Neuron (in vitro differentiated cells): ENCODE measurements around the gene WT1.

Source experiments
- H2AFZ ChIP-seq: one replicate; pipeline ENCODE4 v1.6.1; 2013; ENCODE audit warnings: low read depth, mild to moderate bottlenecking, inconsistent platforms, low read length, moderate library complexity
- H3K27me3 ChIP-seq: one replicate; pipeline ENCODE4 v1.6.1; 2013; ENCODE audit warnings: low read length; ENCODE audit not compliant: insufficient read depth
- H3K36me3 ChIP-seq: one replicate; pipeline ENCODE4 v1.6.1; 2013; ENCODE audit warnings: low read length; ENCODE audit not compliant: insufficient read depth
- H3K4me1 ChIP-seq: one replicate; pipeline ENCODE4 v1.6.1; 2013; ENCODE audit warnings: low read length; ENCODE audit not compliant: insufficient read depth
- H3K4me3 ChIP-seq: 2 replicates; pipeline ENCODE4 v1.5.1; 2013; ENCODE audit warnings: mild to moderate bottlenecking, low read length, moderate library complexity
- H3K9me3 ChIP-seq: one replicate; pipeline ENCODE4 v1.6.1; 2013; ENCODE audit warnings: low read length

Gene WT1

GRCh38 chr11:32426819-32427615 lies 8.3 kb downstream of the WT1 start:
- H3K4me3 ChIP-seq, result no peak overlapping the region
- H3K4me1 ChIP-seq, result no peaks in the 10 kb centered on the region
- peaks cover 7% of the 10 kb centered on the region for H3K9me3 ChIP-seq
- H3K27me3 ChIP-seq, result peaks cover 94% of the 10 kb centered on the region
- H3K36me3 ChIP-seq, result no peaks in the 10 kb centered on the region
- H2AFZ ChIP-seq, result no peak overlapping the region

GRCh38 chr11:32426192-32426591 lies 9.1 kb downstream of the WT1 start:
- Histone ChIP-seq H3K4me3 (no peak overlapping the region), H3K36me3 (no peaks in the 10 kb centered on the region), H3K27me3 (peaks cover 89% of the 10 kb centered on the region), H2AFZ (no peak overlapping the region), H3K9me3 (peaks cover 2% of the 10 kb centered on the region), H3K4me1 (no peaks in the 10 kb centered on the region)

DNA sequence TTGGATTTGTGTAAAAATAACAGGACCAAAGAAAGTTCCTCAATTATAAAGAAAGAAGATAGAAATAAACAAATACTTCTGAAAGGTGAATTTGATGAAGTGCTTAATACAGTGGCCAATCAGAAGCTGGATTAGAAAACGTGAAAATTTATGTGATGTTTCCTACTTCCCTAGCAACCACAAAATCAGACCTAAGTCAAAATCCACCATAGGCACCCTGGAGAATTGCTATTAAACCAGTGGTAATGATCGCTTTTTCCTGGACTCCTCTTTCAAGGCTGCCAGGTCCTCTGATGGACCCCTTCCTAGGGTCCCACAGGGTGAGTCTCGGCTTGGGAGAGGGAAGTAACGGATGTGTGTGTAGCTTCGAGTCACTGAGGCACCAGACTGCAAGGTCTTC lies 9.6 kb downstream of the WT1 start:
- Histone ChIP-seq H3K36me3 (no peaks in the 10 kb centered on the region), H3K4me1 (no peaks in the 10 kb centered on the region), H3K27me3 (peaks cover 89% of the 10 kb centered on the region), H3K4me3 (no peak overlapping the region), H3K9me3 (no peaks in the 10 kb centered on the region), H2AFZ (no peak overlapping the region)

DNA sequence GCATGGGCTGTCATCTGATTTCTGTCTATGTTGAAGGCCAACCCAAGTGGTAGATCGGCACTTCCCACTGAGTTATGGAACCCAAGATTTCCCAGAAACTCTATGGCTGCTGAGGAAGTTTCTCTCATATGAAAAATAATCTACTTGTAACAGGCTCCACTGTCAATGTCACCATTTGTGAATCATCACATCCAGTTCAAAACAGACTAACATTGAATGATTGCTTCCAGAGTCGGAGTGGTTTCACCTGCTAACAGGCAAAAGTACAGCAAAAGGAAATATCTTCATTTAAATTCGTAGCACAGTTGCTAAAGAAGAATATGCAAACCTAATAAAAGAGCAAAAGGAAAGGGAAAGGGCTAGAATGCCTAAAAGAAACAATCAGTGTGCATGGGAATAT lies 12.8 kb downstream of the WT1 start:
- H3K4me1 ChIP-seq, result peaks cover 3% of the 10 kb centered on the region
- no peak overlapping the region for H3K4me3 ChIP-seq
- H3K27me3 ChIP-seq, result peaks cover 70% of the 10 kb centered on the region
- H2AFZ ChIP-seq, result no peak overlapping the region
- no peaks in the 10 kb centered on the region for H3K9me3 ChIP-seq
- H3K36me3 ChIP-seq, result no peaks in the 10 kb centered on the region

- Histone ChIP-seq H2AFZ (no peak overlapping the region), H3K4me1 (peaks cover 3% of the 10 kb centered on the region), H3K27me3 (peaks cover 64% of the 10 kb centered on the region)
Observed at GRCh38 chr11:32421992-32422391, 13.3 kb downstream of the WT1 start.

DNA sequence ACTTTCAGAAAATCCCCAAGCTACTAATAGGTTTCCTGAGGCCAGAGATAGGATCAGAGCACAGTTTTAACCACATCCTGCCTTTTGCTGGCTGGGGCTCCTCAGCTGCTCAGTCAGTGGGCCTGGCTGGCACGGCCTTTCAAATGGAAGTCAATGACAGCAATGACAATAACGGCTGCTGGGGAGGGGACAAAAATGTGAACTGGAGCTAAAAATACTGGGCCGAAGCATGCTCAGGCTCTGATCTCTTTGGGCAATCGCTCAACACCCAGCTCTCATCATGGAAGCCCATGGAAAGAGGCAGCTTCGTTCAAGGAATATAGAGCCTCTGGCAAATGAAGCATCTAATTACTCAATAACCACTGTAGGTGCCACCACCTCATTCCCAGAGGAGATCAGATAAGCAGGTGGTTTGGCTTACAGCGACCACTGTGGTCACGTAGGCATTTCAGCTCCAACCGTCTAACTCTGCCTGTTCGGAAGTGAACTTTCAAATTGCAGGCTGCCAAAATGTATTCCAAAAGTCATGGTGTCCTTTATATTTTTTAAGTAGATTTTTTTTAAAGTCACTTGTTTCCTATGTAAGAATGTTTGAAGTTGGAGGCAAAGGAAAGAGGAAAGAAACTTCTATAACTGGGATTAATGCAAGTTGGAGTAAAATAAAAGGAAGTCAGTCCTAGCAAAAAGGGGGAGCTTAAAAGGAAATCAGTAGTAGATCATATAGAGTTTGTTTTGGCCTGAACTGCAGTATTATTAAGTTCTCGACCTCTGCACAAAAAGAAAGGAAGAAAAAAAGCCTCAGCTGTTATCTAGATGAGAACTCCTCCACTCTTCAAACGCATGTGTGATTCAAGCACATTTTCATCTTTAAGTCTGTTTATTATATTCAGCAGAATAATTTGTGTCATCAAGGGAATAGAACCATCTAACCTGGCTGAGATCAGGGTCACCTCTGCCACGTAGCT lies 14.1 kb downstream of the WT1 start:
- Histone ChIP-seq H3K4me1 (peaks cover 3% of the 10 kb centered on the region), H2AFZ (no peak overlapping the region), H3K36me3 (no peaks in the 10 kb centered on the region), H3K27me3 (peaks cover 63% of the 10 kb centered on the region), H3K4me3 (no peak overlapping the region), H3K9me3 (no peaks in the 10 kb centered on the region)

More at GRCh38 chr11:32421992-32422391, 13.3 kb downstream of the WT1 start:
- H3K9me3 ChIP-seq, result no peaks in the 10 kb centered on the region
- no peaks in the 10 kb centered on the region for H3K36me3 ChIP-seq
- H3K4me3 ChIP-seq, result no peak overlapping the region

DNA sequence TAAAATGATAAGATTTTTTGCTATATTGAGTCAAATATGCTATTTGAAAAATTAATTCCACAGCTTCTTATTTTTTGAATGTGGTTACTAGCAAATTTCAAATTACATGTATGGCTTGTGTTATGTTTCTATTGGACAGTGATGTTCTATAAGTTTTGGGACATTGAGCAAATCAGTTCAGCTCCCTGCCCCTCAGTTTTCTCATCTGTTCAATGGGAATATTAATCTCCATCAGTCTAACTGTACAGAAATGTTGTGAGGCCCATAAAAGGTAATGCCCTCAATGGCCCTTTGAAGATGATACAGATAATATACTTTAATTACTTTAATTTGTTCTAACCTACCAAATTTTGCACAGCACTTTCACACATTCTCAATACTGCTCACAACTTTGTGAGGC lies 15.2 kb downstream of the WT1 start:
- Histone ChIP-seq H3K4me3 (no peak overlapping the region), H2AFZ (no peak overlapping the region), H3K9me3 (no peaks in the 10 kb centered on the region), H3K4me1 (peaks cover 3% of the 10 kb centered on the region), H3K27me3 (peaks cover 56% of the 10 kb centered on the region), H3K36me3 (no peaks in the 10 kb centered on the region)

GRCh38 chr11:32418836-32419235 lies 16.5 kb downstream of the WT1 start:
- Histone ChIP-seq H3K4me1 (peaks cover 3% of the 10 kb centered on the region), H3K4me3 (no peak overlapping the region), H3K36me3 (no peaks in the 10 kb centered on the region), H2AFZ (no peak overlapping the region), H3K9me3 (no peaks in the 10 kb centered on the region), H3K27me3 (peaks cover 45% of the 10 kb centered on the region)

- Histone ChIP-seq H3K36me3 (no peaks in the 10 kb centered on the region), H3K4me1 (peaks cover 3% of the 10 kb centered on the region), H2AFZ (no peak overlapping the region), H3K4me3 (no peak overlapping the region), H3K27me3 (peaks cover 36% of the 10 kb centered on the region), H3K9me3 (no peaks in the 10 kb centered on the region)
Observed at GRCh38 chr11:32417806-32418205, 17.5 kb downstream of the WT1 start.

- Histone ChIP-seq H3K4me3 (no peak overlapping the region), H3K36me3 (no peaks in the 10 kb centered on the region), H3K27me3 (peaks cover 32% of the 10 kb centered on the region), H3K9me3 (no peaks in the 10 kb centered on the region), H2AFZ (no peak overlapping the region), H3K4me1 (peaks cover 3% of the 10 kb centered on the region)
Observed at GRCh38 chr11:32416301-32416700, 19.0 kb downstream of the WT1 start.

- no peak overlapping the region for H3K4me3 ChIP-seq
- H3K27me3 ChIP-seq, result peaks cover 32% of the 10 kb centered on the region
- no peaks in the 10 kb centered on the region for H3K36me3 ChIP-seq
- no peak overlapping the region for H2AFZ ChIP-seq
- H3K9me3 ChIP-seq, result no peaks in the 10 kb centered on the region
- H3K4me1 ChIP-seq, result peaks cover 3% of the 10 kb centered on the region
Observed at GRCh38 chr11:32414925-32415324, 20.4 kb downstream of the WT1 start.

DNA sequence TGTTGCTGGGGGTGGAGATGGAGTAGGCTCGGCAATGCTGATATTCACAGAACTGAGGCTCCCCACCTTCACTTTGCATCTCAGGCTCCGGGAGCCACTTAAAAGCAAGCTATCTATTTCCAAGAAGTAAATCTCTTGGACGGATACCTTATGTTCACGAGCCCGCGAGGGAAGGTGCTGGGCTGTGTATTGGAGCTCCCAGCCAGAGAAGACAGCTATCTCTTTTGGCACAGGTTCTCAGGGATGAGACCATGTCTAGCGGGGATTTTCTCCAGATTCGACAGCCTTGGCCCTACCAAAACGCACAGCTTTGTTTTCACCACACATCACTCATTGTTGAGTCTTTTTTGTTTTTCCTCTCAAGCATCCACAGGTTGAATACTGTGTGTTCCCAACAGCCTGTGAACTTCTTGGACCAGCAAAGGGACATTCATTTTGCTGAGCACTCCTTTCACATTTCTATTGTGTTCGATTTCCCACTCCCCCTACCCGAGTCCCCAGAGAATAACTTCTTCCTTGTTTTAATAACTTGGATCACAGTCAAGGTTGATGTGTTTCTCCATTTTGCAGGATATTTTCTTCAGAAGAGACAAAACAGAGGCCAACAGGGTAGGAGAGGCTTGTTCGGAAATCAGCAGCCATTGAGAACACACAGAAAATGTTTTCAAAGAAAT lies 23.3 kb downstream of the WT1 start:
- no peak overlapping the region for H2AFZ ChIP-seq
- no peaks in the 10 kb centered on the region for H3K36me3 ChIP-seq
- H3K27me3 ChIP-seq, result peaks cover 21% of the 10 kb centered on the region
- H3K9me3 ChIP-seq, result no peaks in the 10 kb centered on the region
- H3K4me1 ChIP-seq, result no peaks in the 10 kb centered on the region
- H3K4me3 ChIP-seq, result no peak overlapping the region

- no peaks in the 10 kb centered on the region for H3K4me1 ChIP-seq
- no peaks in the 10 kb centered on the region for H3K9me3 ChIP-seq
- H3K27me3 ChIP-seq, result peaks cover under 1% of the 10 kb centered on the region
- H3K36me3 ChIP-seq, result no peaks in the 10 kb centered on the region
- H3K4me3 ChIP-seq, result no peak overlapping the region
- no peak overlapping the region for H2AFZ ChIP-seq
Observed at GRCh38 chr11:32405592-32405991, 29.7 kb downstream of the WT1 start.
